EL (cell line): ENCODE results near the gene CLNK.
"Not testable (repeated sequence)": the region's sequence is repeated elsewhere in the genome, so short reads cannot be mapped to it uniquely, and the experiment has no call there.

Source experiments
- DNase-seq: peaks from one replicate; pipeline ENCODE4 v3.0.0-alpha.2; 2016

The CLNK gene

DNA sequence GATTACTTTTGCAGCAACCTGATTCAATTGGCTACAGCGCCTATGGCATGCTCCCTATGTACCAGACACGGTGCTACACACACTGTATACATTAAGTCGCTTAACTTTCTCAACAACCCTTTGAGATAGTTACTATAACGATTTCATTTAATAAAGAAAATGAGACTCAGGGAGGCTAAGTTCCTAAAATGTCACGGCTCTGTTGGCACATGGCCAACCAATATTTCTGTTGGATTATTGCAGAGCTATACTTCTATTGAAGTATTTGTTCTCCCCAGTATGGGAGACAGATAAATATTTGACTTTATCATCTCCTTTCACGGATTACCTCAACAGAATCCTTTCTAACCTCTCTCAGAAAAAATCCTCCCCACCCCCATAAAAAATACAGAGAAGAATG lies 25.3 kb downstream of the CLNK start:
- DNase-seq: no peak

DNA sequence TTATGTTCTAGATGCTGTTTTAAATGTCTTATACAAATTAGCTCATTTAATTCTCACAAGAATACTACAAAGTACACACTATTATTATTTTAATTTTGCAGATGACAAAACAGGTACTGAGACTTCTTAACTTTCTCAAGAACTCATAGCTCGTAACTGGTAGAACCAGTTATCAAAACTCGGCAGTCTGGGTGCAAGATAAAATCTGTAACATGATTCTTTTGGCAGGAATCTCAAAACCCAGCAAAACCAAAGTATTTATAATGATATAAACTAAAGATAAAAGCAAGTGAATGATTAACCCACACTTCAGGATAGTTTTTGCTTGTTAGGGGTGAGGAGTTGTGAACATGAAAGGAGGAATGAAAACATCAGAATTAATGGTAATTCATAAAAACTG lies 27.6 kb downstream of the CLNK start:
- DNase-seq: peak; percentile 23

- no peak for DNase-seq
Observed at GRCh38 chr4:10656420-10656819, 28.1 kb downstream of the CLNK start.

GRCh38 chr4:10655968-10656367 lies 28.6 kb downstream of the CLNK start:
- DNase-seq: peak; percentile 67

GRCh38 chr4:10648479-10648878 lies 36.1 kb downstream of the CLNK start:
- DNase-seq: no peak

DNA sequence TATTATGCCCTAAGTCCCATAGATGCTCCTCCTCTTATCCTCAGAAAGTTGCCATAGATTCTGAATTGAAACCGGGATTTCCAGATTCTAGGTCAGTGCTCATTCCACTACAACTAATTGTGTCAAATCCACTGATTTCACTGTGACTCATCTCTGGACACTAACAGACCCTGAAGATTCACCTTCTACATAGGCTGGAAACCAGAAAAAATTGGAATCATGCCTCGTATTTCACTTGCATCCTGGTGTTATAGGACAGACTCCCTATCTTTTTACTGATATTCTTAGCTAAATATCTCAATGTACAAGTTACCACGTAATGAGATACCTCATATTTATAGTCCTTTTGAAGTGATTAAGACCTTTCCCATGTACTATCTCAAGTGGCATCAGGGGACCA lies 36.7 kb downstream of the CLNK start:
- DNase-seq: peak; percentile 21

- DNase-seq: peak; percentile 8
Observed at GRCh38 chr4:10643600-10644425, 40.8 kb downstream of the CLNK start.

DNA sequence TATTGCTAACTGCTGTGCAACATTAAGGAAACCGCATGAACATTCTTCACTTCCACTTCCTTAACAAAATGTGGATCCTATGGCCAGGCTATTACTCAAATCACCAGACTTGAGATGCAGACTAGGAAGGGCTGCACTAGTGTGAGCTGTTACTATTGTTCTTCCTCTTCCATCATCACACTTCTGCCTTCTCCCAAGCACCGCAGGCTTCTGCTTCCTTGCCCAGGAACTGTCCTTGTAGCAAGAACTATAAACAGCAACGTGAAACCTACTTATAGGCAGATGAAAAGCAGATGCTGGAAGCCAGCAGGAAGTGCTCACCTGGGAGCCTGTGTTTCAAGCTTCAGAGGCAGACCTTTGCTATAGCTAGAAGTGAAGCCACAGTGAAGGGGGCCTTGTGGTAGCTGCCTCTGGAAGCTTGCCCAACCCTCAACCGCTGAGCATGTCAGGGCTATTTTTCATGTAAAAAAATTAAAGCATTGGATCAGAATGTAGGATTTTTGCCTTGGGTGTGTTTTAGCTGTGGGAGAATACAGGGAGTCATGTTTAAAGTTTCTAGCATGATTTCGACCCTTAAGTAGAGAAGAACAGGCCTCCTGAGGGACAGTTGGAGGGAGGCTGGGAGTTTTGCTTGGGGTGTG lies 43.9 kb downstream of the CLNK start:
- DNase-seq: no peak

GRCh38 chr4:10639664-10640063 lies 44.9 kb downstream of the CLNK start:
- no peak for DNase-seq

DNA sequence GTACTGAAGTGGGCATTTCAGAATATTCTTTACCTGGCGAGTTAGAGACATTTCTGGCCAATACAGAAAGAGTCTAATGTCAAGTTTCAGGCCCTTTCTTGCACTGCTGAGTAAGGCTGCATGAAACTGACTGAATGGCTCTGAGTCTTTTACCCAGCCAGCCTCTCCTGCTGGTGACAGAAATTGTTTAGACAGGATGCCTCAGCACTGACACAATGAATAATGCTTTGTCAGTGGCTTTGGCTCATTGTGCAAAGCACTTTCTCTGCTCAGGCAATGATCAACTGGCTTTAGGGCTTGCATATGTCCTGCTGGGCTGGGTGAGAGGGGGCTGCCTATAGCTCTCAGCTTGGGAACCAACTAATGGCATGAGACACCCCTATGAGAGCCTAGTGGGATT lies 45.5 kb downstream of the CLNK start:
- no peak for DNase-seq

DNA sequence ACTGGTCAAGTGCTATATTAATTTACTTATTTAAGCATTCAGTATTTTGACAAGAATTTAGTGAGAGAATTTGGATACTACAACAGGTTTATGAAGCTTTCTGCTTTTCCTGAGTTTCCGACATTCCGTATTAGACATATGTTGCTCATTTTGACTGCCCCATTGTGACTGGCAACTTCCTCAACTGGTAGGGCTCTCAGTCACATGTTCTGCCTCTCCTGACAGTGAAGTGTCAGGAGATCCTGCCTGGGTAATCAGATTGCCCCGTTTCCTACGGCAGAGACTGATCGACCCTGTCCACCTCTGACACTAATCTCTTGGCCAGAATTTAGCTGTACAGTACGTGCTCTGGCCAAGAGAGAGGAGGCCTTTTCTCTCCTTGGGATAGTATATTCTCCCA lies 49.5 kb downstream of the CLNK start:
- DNase-seq: no peak

DNA sequence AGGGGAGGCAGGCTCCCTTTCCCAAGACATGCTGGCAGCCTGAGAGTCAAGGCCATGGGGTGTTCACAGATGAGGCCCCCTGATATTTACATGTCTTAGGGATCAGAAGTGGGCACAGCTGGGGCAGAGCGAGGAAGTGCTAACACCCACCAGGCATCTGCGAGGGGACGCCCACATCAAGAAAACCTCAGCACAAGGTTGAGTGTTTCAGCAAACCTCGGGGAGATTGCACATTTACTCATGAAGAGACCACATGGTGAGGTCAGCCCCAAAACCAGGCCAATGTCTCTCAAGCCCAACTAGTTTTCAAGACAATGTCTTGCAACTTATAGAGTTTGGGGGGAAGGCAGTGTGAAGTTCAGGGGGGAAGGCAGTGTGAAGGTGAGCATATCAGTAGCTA lies 55.2 kb downstream of the CLNK start:
- DNase-seq: no peak

- DNase-seq: no peak
Observed at GRCh38 chr4:10625131-10625530, 59.4 kb downstream of the CLNK start.

- DNase-seq: no peak
Observed at GRCh38 chr4:10623862-10624261, 60.7 kb downstream of the CLNK start.

DNA sequence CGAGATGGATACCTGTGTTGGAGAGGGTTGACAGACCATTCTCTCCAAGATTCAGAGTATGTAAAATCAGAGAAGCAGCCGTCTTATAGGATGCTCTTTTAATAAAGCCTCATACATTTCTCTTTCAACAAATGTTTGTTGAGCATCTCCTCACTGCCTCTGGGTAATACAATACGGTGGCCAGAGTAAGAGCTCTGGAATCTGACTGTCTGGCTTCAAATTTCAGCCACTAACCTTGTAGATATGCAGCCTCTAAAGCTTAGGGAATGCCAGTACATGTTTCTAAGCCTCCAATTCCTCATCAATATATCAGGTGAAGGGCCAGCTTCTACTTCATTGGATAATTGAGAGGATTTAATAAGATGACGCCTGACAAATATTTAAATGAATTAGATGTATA lies 61.3 kb downstream of the CLNK start:
- peak; percentile 11 for DNase-seq

DNA sequence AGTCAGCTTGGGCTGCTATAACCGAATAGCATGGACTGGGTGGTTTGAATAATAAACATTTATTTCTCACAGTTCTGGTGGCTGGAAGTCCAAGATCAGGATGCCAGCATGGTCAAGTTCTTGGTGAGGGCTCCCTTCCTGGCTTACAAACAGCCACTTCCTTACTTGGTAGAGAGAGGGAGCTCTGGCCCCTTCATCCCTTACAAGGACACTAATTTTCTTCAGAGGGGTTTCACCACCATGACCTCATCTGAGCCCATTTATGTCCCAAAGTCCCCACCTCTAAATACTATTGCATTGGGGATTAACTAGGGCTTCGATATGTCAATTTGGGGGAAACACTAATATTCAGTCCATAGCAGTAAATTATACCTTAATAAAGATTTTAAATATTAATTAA lies 61.8 kb downstream of the CLNK start:
- DNase-seq: no peak

GRCh38 chr4:10620935-10621488 lies 63.6 kb downstream of the CLNK start:
- DNase-seq: no peak

GRCh38 chr4:10619855-10620254 lies 64.7 kb downstream of the CLNK start:
- no peak for DNase-seq

- DNase-seq: peak; percentile 5
Observed at GRCh38 chr4:10619220-10619619, 65.3 kb downstream of the CLNK start.

DNA sequence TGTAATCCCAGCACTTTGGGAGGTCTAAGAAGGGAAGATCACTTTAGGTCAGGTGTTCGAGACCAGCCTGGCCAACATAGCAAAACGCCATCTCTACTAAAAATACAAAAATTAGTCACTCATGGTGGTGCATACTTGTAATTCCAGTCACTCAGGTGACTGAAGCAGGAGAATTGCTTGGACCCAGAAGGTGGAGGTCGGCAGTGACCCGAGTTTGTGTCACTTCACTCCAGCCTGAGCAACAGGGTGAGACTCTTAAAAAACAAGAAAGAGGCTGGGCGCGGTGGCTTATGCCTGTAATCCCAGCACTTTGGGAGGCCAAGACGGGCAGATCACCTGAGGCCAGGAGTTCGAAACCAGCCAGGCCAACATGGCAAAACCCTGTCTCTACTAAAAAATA lies 69.6 kb downstream of the CLNK start:
- DNase-seq: not testable (repeated sequence)

DNA sequence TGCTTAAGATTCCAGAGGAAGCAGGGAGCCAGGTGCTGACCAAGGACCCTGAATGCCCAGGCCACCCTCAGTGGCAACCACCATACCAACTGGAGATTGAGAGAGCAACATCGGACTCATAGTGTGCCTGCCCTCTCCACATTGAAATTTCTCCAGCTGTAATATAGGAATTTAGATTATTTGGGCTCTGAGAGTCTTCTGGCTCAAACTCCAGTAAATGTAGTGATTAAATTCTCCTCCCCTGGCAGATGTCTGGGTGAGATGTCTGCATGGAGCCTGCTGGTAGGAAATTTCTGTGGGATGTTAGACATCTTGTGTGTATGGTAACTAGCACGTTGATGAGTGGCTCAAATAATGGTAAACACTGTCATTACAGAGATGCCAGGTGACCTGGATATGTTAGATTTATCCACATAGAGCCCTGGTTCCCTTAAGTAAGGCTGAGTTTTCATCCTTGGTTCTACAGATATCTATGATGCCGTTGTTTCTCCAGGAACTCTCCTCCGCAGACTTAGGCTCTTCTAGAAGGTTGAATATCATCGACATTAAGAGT lies 70.6 kb downstream of the CLNK start:
- DNase-seq: no peak

DNA sequence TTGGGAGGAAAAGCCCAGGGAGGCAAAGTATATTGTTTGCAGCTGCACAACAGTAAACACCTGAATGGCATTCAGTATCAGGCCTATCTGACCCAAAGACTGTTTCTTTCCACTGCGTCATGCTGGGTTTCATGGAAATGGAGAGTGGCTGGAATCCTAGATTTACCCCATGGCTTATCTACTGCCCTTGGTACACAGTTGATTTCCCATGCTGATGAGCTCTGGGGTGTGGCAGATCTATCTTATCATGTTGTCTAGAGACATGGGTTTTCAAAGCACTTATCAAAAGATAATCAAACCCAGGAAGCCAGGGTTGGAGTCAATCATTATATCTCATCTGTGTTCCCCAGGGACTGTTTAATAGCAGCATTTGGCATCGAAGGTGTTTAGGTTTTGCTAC lies 72.1 kb downstream of the CLNK start:
- DNase-seq: no peak

DNA sequence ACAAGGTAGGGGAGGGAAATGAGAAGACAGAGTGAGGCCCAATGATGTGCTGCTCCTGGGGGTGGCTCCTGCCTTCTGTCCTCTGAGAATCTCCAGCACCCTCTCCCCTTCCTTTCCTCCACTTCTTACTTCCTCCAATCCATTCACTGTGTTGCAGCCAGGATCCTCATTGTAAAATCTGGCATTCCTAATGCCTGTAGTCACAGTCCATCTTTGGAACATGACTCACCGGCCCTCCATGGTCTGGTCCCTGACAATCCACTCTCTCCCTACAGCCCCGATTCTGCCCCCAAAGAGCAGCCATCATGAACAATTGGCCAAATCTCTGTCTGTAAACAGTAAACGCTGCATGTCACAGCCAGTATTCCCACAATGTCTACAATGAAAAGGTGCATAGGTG lies 72.9 kb downstream of the CLNK start:
- peak; percentile 96 for DNase-seq
